Measurements from ENCODE around the gene EYA2.
"Not testable (repeated sequence)": the region's sequence is repeated elsewhere in the genome, so short reads cannot be mapped to it uniquely, and the experiment has no call there.

The EYA2 gene

GRCh38 chr20:47204850-47205122 lies 310.1 kb downstream of the EYA2 start:
- not testable (repeated sequence) for H3K9me3 Mint-ChIP-seq; H3K4me3 Mint-ChIP-seq; DNase-seq (ENCODE audit: low spot score); H3K27ac Mint-ChIP-seq; H3K4me1 Mint-ChIP-seq (ENCODE audit: low read depth); H3K27me3 Mint-ChIP-seq (ENCODE audit: low read depth); H3K36me3 Mint-ChIP-seq (ENCODE audit: low read depth)

DNA sequence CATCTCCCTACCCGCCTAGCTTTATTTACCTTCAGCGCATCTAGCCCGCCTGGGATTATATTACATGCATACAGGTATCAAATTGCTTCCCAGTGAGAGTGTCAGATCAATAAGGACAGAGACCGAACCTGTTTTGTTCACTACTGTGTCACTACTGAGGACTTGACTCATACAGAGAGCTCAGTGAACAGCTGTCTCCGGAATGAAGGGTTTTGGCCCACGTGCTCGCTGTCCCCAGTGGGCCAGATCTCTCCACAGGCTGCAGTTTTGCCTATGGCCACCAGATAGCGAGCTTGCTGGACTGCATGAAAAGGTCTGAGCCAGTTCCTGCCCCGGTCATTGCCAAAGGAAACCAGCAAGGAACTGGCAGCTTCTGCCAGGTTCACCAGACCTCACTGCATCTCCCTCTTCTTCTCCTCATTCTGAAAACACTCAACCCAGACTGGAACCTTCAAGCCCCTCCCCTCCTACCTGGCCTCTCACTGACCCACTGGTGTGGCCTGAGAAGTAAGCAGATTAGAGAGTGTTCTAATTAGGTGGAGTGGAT lies 311.0 kb downstream of the EYA2 start:
- peaks cover 9% of the 10 kb centered on the region for H3K36me3 Mint-ChIP-seq (ENCODE audit: low read depth)
- no peak overlapping the region for H3K27ac Mint-ChIP-seq
- no peaks in the 10 kb centered on the region for H3K9me3 Mint-ChIP-seq
- peak; percentile 60 for DNase-seq (ENCODE audit: low spot score)
- H3K4me1 Mint-ChIP-seq (ENCODE audit: low read depth): peaks cover 6% of the 10 kb centered on the region
- no peak overlapping the region for H3K4me3 Mint-ChIP-seq
- H3K27me3 Mint-ChIP-seq (ENCODE audit: low read depth): no peaks in the 10 kb centered on the region

GRCh38 chr20:47206552-47206951 lies 311.9 kb downstream of the EYA2 start:
- H3K4me3 Mint-ChIP-seq; H3K27ac Mint-ChIP-seq; H3K27me3 Mint-ChIP-seq (ENCODE audit: low read depth); H3K4me1 Mint-ChIP-seq (ENCODE audit: low read depth); DNase-seq (ENCODE audit: low spot score); H3K9me3 Mint-ChIP-seq; H3K36me3 Mint-ChIP-seq (ENCODE audit: low read depth): not testable (repeated sequence)

- Mint-ChIP-seq H3K4me3 (no peak overlapping the region), H3K36me3 (ENCODE audit: low read depth) (peaks cover 9% of the 10 kb centered on the region), H3K4me1 (ENCODE audit: low read depth) (peaks cover 6% of the 10 kb centered on the region), H3K9me3 (no peaks in the 10 kb centered on the region), H3K27ac (no peak overlapping the region), H3K27me3 (ENCODE audit: low read depth) (no peaks in the 10 kb centered on the region)
- DNase-seq (ENCODE audit: low spot score): no peak
Observed at GRCh38 chr20:47206962-47207641, 312.5 kb downstream of the EYA2 start.

DNA sequence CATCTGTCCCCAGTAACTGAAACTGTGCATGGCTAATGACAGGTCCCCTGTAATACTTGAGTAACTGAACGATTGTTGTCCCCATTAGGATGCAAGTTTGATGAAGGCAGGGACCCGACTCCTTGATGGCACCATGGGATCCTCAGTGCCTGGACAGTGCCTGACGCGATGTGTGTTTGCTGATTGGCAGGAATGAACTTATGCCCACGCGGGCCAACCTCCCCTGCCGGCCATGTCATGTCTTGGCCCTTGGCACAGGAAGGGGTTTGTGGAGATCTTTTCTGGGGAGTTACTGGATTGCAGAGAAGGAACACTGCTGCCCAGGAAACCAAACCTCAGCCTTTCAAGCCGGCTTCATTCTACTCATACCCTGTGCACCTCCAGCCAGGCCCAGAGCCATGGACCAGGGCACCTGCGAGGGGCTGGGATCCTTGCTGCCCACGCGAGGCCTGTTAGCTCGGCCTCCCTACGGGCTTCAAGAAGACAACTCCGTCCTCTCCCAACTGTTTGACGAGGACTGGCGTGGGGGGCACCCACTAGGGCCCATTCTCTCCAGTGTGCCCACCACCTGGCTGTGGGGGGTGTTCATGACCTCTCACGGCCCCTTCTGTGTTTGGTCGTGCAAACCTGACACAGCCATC lies 314.0 kb downstream of the EYA2 start:
- no peak overlapping the region for H3K4me3 Mint-ChIP-seq
- H3K36me3 Mint-ChIP-seq (ENCODE audit: low read depth): peaks cover 9% of the 10 kb centered on the region
- H3K27ac Mint-ChIP-seq: no peak overlapping the region
- H3K9me3 Mint-ChIP-seq: no peaks in the 10 kb centered on the region
- H3K27me3 Mint-ChIP-seq (ENCODE audit: low read depth): no peaks in the 10 kb centered on the region
- H3K4me1 Mint-ChIP-seq (ENCODE audit: low read depth): peaks cover 6% of the 10 kb centered on the region
- no peak for DNase-seq (ENCODE audit: low spot score)

GRCh38 chr20:47209982-47210381 lies 315.3 kb downstream of the EYA2 start:
- Mint-ChIP-seq H3K27ac (no peak overlapping the region), H3K4me1 (ENCODE audit: low read depth) (peaks cover 6% of the 10 kb centered on the region), H3K36me3 (ENCODE audit: low read depth) (peaks cover 12% of the 10 kb centered on the region), H3K27me3 (ENCODE audit: low read depth) (no peaks in the 10 kb centered on the region), H3K9me3 (no peaks in the 10 kb centered on the region), H3K4me3 (no peak overlapping the region)
- no peak for DNase-seq (ENCODE audit: low spot score)

DNA sequence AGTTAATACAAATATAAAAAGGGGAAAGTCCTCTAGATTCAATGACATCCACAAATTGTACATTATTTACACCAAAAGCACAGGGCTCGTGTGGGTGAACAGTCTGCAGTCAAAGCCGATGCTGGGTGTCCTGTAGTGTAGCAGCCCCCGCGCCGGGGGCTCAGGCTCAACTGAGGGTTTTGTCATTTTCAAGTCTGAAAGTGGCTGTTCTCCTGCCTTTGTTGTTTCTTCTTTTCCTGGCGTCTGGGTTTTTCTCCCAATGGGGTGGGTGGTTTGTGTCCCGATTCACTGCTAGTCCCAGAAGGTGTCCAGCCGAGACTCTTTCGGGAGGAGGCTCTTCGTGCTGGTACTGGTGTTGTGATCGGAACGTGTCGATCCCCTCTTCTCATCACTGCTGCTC lies 315.8 kb downstream of the EYA2 start:
- no peaks in the 10 kb centered on the region for H3K27me3 Mint-ChIP-seq (ENCODE audit: low read depth)
- H3K27ac Mint-ChIP-seq: no peak overlapping the region
- no peaks in the 10 kb centered on the region for H3K9me3 Mint-ChIP-seq
- no peak overlapping the region for H3K4me3 Mint-ChIP-seq
- peaks cover 5% of the 10 kb centered on the region for H3K4me1 Mint-ChIP-seq (ENCODE audit: low read depth)
- H3K36me3 Mint-ChIP-seq (ENCODE audit: low read depth): peaks cover 14% of the 10 kb centered on the region
- no peak for DNase-seq (ENCODE audit: low spot score)

DNA sequence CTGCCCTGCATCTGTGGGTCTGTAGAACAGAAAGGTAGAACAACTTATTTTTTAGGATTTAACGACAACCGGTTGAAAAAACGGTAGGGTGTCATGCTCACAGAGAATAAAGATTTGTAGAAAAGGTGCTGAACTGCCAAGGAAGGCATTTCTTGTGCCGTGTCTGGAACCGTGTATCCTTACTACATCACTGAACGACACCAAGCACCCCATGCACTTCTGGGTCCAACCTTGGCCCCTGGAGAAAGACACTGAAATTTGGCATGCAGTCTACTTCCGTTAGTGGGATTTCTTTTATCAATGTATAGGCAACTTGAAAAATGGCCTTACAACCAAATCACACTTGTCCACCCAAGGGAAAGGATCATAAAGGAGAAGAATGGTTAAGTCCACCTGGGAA lies 316.4 kb downstream of the EYA2 start:
- Mint-ChIP-seq H3K27ac (no peak overlapping the region), H3K4me1 (ENCODE audit: low read depth) (peaks cover 1% of the 10 kb centered on the region), H3K4me3 (no peak overlapping the region), H3K9me3 (no peaks in the 10 kb centered on the region), H3K36me3 (ENCODE audit: low read depth) (peaks cover 20% of the 10 kb centered on the region), H3K27me3 (ENCODE audit: low read depth) (no peaks in the 10 kb centered on the region)
- DNase-seq (ENCODE audit: low spot score): no peak

GRCh38 chr20:47212606-47213207 lies 318.1 kb downstream of the EYA2 start:
- DNase-seq (ENCODE audit: low spot score): no peak

GRCh38 chr20:47213966-47214365 lies 319.3 kb downstream of the EYA2 start:
- H3K9me3 Mint-ChIP-seq: no peaks in the 10 kb centered on the region
- no peak for DNase-seq (ENCODE audit: low spot score)
- H3K36me3 Mint-ChIP-seq (ENCODE audit: low read depth): peaks cover 37% of the 10 kb centered on the region
- H3K27ac Mint-ChIP-seq: no peak overlapping the region
- no peak overlapping the region for H3K4me3 Mint-ChIP-seq
- peaks cover 1% of the 10 kb centered on the region for H3K4me1 Mint-ChIP-seq (ENCODE audit: low read depth)
- no peaks in the 10 kb centered on the region for H3K27me3 Mint-ChIP-seq (ENCODE audit: low read depth)

More at GRCh38 chr20:47212606-47213207, 318.1 kb downstream of the EYA2 start:
- H3K4me3 Mint-ChIP-seq: no peak overlapping the region
- H3K9me3 Mint-ChIP-seq: no peaks in the 10 kb centered on the region
- H3K27me3 Mint-ChIP-seq (ENCODE audit: low read depth): no peaks in the 10 kb centered on the region
- H3K27ac Mint-ChIP-seq: no peak overlapping the region
- H3K4me1 Mint-ChIP-seq (ENCODE audit: low read depth): peaks cover 1% of the 10 kb centered on the region
- peaks cover 26% of the 10 kb centered on the region for H3K36me3 Mint-ChIP-seq (ENCODE audit: low read depth)

GRCh38 chr20:47215653-47216397 lies 321.2 kb downstream of the EYA2 start:
- H3K4me3 Mint-ChIP-seq: no peak overlapping the region
- peaks cover 1% of the 10 kb centered on the region for H3K4me1 Mint-ChIP-seq (ENCODE audit: low read depth)
- no peak for DNase-seq (ENCODE audit: low spot score)
- no peaks in the 10 kb centered on the region for H3K9me3 Mint-ChIP-seq
- H3K36me3 Mint-ChIP-seq (ENCODE audit: low read depth): peaks cover 42% of the 10 kb centered on the region
- H3K27me3 Mint-ChIP-seq (ENCODE audit: low read depth): no peaks in the 10 kb centered on the region
- H3K27ac Mint-ChIP-seq: no peak overlapping the region

GRCh38 chr20:47216819-47217410 lies 322.3 kb downstream of the EYA2 start:
- Mint-ChIP-seq H3K36me3 (ENCODE audit: low read depth) (peaks cover 49% of the 10 kb centered on the region), H3K4me3 (no peak overlapping the region), H3K4me1 (ENCODE audit: low read depth) (peaks cover 3% of the 10 kb centered on the region), H3K27me3 (ENCODE audit: low read depth) (no peaks in the 10 kb centered on the region), H3K27ac (no peak overlapping the region), H3K9me3 (no peaks in the 10 kb centered on the region)
- DNase-seq (ENCODE audit: low spot score): no peak

GRCh38 chr20:47217482-47218446 lies 323.1 kb downstream of the EYA2 start:
- DNase-seq (ENCODE audit: low spot score): no peak
- no peak overlapping the region for H3K4me3 Mint-ChIP-seq
- peaks cover 6% of the 10 kb centered on the region for H3K4me1 Mint-ChIP-seq (ENCODE audit: low read depth)
- no peaks in the 10 kb centered on the region for H3K27me3 Mint-ChIP-seq (ENCODE audit: low read depth)
- H3K9me3 Mint-ChIP-seq: no peaks in the 10 kb centered on the region
- H3K27ac Mint-ChIP-seq: no peak overlapping the region
- H3K36me3 Mint-ChIP-seq (ENCODE audit: low read depth): peaks cover 57% of the 10 kb centered on the region

Data from T-helper 2 cell treated with Interferon-gamma antibody and Interleukin-4, amounts not matched to agents 5 μg/mL and 100 μg/mL, for 36 hours (primary cell).